Ramos (cell line): Measurements from ENCODE around the gene ADPGK.
"Not testable (repeated sequence)": the region's sequence is repeated elsewhere in the genome, so short reads cannot be mapped to it uniquely, and the experiment has no call there.

ENCODE experiments used
- in situ Hi-C: fragments of 300-500 bp; cut with MboI; formaldehyde crosslinking; loops from one replicate; pipeline ENCODE4 v1.14.3; 2022; ENCODE audit warnings: low sequenced_read_pairs; ENCODE audit not compliant: unreplicated experiment

ADPGK gene

DNA sequence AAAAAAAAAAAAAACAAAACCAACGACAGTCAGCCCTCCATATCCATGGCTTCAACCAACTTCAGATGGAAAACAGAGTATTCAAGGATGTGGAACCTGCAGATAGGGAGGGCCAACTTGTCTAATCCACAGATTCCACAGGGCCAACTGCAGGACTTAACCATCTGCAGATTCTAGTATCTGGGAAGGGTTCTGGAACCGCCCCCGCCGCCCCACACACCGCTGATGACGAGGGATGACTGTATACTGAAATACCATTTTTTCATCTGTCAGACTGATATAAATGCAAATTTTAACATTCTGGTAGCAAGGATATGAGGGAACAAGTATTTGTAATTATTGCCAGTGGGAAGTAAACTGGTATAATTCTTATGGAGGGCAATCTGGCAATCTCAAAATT lies 29.5 kb downstream of the ADPGK start:
- in situ Hi-C loops = no loop called here

DNA sequence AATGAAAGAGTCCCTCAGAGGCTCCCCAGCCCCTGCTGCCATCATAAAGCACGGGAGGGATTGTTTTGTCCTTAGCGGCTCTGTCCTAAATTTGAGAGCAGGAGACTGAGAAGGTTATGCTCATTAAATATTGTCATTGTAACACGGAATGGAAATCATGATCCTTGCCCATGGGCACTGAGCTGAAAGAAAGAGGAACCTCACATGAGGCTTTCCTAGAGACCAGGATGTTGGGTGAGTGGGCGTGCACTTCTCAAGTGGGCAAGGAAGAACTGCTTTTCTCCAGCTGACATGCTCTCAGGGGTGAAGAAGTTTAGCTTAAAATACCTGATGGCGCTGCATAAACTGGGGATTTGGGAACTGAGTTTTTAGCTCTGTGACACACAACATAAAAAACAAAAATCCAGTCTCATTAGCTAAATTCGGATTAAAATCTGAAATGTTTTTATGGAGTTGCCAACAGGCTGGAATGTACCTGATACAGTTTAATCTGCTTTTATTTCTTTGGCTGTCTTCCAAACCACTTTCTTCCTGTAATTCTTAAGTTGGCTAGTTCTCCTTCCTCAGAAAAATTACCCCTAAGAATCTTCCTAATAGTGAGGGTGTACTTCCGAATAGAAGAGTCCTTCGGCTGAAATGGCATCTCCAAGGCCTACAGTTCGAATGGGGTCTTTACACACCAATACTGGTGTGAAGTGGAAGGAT lies 31.7 kb downstream of the ADPGK start:
- in situ Hi-C loops = no loop called here

DNA sequence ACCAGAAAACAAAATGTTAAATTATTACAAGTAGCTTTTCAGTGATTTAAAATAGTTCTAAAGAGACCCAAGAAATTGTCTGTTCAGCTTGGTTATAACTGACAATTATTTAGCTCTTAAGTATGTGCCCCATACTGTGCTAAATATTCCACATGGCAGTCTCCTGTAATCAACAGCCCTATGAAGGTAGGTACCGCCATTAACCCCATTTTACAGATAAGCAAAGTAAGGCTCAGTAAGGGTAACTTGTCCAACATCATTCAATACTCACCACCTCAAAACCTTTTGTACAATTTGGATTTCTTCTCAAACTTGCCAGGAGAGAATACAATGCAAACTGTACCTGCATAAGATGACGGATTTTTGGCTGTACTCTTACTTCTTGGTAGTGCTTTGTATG lies 33.9 kb downstream of the ADPGK start:
- in situ Hi-C loops = no loop called here

DNA sequence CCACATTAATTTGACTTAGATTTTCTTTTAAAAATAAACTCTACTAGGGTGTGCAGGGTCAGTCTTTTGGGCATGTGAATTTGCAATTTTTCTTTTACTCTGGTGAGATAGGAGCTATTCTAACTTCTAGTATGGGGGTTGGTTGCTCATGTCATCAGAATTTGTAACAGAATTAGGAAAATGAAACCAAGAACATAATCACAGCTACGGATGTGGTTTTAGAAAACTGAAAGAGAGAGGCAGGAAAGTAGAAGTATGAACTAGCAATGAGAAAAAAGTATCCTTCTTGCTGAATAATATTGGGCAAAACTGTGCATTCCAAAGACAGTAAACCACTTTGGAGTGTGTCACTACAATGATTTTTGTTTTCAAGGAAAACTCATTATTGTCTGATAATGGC lies 43.3 kb downstream of the ADPGK start:
- in situ Hi-C loops = no loop called here

DNA sequence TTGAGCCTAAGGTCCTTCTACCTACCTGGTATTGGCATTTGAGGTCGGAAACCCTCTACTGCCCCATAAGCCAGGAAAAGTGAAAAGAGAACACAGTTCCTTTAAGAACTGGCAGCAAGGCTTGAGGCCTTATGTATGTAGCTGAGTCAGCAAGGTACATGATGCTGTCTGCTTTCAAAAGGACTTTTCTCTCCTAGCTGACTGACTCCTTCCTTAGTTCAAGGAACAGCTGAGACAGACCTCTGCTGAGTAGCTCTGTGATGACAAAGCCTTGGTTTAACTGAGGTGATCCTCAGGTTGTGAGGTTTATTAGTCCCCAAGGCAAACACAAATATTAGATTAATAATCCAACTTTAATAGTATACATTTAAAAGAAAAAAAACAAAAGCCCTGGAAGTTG lies 45.8 kb downstream of the ADPGK start:
- in situ Hi-C loops = no loop called here

DNA sequence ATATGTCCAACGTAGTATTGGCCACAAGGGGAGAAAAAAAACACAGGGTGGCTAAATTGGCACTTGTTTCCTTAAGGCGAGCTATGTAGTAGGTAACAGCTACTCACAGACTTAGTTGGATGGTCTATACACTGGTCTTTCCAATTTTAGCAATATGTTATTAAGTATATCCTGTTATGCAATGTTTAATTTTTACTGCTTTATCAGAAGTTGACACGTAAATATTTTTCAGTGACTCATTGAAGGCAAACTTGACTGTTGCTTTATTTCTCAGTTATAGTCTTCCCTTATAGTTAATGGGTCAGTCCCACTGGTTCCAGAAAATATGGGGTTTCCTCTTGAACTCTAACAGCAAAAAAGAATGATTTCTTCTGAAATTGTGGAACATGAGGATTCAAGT lies 46.5 kb downstream of the ADPGK start:
- in situ Hi-C loops = no loop called here

DNA sequence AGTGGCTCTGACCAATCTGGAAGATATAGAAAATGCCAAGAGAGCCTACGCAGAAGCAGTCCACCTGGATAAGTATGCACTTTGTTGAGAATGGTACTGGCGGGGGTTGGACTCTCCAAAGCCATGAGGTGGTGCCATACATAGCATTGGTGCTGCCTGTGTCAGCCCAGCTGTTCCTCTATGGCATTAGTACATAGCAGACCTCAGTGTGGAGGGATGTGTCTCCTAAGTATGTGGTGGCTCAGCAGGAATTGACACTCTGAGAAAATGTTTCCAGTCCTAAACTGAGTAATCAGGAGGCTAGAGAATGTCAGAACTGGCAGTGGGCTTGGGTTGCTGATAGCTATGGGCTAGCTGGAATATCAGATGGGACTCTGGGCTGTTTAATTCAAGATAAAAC lies 48.4 kb downstream of the ADPGK start:
- in situ Hi-C loops = no loop called here

DNA sequence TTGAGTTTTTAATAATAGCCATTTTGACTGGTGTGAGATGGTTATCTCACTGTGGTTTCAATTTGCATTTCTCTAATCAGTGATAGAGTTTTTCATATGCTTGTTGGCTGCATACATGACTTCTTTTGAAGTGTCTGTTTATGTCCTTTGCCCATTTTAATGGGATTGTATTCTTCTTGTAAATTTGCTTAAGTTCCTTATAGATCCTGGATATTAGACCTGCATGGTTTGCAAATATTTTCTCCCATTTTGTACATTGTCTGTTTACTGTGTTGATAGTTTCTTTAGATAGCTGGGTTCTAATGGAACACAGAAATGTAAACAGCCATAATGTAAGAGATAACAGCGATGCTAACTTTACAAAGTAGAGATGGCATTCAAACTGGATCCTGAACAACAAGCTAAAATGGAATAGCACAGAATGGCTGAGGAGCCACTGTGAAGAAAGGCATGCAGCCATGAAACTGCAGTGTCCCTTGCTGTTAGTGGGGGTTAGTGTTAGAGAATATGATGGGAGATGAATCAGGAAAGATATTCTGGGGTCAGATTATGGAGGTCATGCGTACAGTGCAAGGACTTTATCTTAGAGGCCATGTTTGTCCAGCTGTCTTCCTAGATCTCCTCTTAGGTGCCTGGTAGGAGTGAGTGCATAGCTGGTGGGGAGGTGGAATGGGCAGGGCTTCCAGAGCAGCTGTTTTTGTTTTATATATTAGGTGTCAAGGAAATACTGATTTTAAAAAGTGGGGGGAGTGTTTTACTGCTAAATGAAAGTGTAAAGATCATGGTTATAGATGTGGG lies 49.4 kb downstream of the ADPGK start:
- in situ Hi-C loops = no loop called here

DNA sequence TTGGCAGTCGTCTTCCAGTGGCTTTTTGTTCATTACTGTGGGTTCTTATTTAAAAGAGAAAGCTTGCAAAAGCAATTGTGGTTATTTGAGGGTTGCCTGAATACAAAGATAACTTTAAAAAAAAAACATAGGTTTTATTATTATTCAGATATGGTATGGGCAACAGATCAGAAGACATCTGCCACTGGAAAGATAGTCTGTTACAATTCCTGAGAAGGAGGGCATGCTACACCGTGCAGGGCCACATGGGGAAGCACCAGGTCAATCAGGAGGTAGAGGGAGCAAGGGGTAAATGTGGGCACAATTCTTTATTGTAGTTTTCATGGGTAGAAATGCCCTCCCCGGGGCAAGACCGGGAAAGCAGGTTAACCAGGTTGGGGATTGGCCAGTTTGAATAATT lies 51.0 kb downstream of the ADPGK start:
- in situ Hi-C loops = no loop called here

DNA sequence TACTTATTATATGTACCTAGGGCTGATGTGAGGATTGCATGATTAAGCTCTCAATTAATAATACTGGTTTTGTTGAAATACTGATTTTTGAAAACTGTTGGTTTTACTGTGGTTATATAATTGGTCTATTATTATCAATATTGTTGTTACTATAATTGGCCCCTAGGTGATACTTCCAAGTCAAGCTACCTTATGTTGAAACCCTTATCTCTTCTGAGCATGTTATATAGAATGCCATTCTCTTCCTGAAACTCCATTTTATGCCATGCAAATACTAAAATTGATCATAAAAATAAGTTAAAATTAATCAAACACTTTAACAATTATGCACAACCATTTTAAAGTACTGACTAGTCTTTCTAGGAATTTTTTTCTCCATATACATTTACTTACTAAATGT lies 51.5 kb downstream of the ADPGK start:
- in situ Hi-C loops = no loop called here

DNA sequence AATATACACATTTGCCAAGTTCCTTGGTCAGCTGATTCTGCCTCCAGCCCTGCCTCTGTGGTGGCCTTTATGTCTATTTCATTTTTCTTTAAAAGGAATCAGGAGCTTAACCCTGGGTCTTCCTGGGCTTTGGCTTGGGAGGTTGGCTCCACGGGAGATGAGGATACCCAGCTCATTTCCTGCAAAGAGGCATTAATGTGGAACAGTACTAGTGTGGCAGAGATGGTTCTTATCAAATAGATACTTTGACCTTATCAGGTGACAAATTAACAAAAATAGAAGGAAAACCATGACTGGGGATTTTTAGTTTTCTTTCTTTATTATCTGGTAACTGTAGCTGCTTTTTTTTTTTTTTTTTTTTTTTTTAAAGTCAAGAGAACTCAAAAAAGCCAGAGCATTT lies 54.7 kb downstream of the ADPGK start:
- in situ Hi-C loops = loop anchor here (10.0 kb wide), 1 partner anchor 346 kb away; no protein-coding TSS in a partner anchor

DNA sequence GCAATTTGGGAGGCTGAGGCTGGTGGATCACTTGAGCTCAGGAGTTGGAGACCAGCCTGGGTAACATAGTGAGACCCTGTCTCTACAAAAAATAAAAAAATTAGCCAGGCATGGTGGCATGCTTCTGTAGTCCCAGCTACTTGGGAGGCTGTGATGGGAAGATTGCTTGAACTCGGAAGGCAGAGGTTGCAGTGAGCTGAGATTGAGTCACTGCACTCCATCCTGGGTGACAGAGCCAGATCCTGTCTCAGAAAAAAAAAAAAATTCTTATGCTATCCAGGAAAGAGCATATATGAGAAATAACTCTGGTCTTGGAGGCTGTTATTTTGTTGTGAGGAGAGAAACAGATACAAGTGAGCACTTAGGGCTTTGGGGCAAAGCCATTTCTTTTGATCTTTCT lies 55.3 kb downstream of the ADPGK start:
- in situ Hi-C loops = loop anchor here (10.0 kb wide), 1 partner anchor 347 kb away; no protein-coding TSS in a partner anchor

DNA sequence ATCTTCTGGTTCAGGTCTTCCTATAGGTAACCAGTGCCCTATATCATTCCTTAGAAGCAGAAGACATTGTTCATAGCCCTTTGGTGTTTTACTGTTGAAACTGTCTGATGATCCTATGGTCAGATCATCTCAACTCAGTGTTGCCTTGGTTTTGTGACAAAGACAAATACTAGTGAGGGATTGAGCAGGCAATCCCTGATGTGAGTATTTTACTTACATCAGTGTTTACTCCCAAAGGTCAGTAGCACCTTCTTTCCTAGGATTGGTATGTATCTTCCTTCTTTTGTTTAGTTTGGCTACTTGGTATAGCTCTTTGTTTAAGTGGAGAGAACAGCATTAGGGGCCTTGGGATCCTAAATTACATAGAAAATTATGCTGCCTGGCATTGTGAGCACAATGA lies 56.4 kb downstream of the ADPGK start:
- in situ Hi-C loops = loop anchor here (10.0 kb wide), 1 partner anchor 348 kb away; no protein-coding TSS in a partner anchor

DNA sequence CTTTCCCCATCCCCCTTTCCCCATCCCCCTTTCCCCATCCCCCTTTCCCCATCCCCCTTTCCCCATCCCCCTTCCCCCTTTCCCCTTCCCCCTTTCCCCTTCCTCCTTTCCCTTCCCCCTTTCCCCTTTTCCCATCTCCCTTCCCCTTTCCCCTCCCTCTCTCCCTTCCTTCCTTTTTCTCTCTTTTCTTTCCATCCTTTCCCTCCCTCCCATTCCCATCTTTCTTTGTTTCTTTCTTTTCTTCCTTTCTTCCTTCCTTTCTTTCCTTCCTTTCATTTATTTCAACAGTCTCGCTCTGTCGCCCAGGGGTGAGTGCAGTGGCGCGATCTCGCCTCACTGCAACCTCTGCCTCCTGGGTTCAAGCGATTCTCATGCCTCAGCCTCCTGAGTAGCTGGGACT lies 57.7 kb downstream of the ADPGK start:
- in situ Hi-C loops = loop anchor here (10.0 kb wide), 1 partner anchor 349 kb away; no protein-coding TSS in a partner anchor

DNA sequence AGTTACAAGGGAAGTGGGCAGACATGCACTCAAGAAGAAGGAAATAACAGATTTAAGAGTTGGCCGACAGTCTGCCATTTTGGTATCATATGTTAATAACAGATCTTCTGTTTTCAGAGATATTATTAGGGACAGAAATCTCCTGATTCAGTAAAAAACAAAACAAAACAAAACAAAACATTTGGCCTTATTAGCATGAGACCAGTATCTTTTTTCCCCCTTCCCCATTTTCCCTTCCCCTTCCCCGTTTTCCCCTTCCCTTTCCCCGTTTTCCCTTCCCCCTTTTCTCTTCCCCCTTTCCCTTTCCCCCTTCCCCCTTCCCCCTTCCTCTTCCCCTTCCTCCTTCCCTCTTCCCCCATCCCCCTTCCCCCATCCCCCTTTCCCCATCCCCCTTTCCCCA lies 58.1 kb downstream of the ADPGK start:
- in situ Hi-C loops = loop anchor here (10.0 kb wide), 1 partner anchor 349 kb away; no protein-coding TSS in a partner anchor

DNA sequence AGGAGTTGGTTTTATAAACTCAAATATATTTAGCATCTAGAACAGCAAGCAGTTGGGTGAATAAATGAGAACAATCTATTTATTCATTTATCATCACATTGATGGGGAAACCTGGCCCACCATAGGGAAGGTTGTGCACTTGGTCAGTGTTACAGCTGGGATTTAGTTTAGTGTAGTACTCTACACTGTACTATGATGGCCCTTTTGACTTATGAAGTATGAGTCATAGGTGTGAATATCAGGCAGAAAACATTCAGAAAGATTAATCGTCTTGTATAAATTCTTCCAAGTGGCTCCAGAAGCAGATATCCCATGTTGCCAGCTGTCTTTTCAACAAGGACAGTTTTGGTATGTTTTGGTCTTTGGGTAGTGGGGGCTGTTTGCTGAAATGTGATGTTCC lies 59.5 kb downstream of the ADPGK start:
- in situ Hi-C loops = loop anchor here (10.0 kb wide), 1 partner anchor 351 kb away; no protein-coding TSS in a partner anchor

DNA sequence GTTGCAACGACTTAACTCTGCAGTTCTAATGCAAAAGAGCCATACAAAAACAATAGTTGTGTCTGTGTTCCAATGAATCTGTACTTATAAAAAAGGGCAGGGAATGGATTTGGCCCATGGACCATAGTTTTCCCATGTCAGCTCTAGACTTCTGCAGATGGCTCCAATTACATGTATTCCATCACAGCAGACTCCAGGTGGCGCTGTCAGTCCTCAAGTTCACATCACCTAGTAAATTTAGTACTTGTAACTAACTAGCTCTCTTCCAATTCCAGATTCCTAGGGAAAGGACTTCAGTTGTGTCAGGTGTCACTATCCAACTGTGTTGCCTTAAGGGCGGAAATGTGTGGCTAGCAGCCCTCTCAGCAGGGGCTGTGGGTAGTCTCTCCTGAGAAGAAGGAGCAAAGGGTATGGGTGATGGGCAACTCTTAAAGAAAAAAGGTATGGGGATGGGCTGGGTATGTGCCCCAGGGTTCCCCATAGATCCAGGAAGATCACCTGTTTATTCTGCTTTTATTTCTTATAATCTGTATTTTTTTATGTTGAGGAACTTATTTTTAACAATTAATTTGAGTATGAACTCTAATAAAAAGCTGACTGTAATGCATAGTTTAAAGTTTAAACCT lies 61.4 kb downstream of the ADPGK start:
- in situ Hi-C loops = loop anchor here (10.0 kb wide), 1 partner anchor 353 kb away; no protein-coding TSS in a partner anchor

DNA sequence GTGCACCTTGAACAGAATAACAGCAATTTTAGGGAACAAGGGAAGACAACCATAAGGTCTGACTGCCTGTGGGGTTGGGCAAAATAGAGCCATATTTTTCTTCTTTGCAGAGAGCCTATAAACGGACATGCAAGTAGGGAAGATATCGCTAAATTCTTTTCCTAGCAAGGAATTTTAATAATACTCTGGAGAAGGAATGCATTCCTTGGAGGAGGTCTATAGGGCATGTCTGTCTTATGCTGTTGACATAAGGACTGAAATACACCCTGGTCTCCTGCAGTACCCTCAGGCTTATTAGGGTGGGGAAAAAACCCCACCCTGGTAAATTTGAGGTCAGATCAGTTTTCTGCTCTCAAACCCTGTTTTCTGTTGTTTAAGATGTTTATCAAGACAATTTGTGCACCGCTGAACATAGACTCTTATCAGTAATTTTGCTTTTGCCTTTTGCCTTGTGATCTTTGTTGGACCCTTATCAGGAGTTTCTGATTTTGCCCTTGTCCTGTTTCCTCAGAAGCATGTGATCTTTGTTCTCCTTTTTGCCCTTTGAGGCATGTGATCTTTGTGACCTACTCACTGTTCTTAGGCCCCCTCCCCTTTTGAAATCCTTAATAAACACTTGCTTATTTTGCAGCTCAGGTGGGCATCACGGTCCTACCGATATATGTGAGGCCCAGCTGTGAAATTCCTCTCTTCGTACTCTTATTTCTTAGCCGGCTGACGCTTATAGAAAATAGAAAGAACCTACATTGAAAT lies 74.8 kb downstream of the ADPGK start:
- in situ Hi-C loops = not testable (repeated sequence)

DNA sequence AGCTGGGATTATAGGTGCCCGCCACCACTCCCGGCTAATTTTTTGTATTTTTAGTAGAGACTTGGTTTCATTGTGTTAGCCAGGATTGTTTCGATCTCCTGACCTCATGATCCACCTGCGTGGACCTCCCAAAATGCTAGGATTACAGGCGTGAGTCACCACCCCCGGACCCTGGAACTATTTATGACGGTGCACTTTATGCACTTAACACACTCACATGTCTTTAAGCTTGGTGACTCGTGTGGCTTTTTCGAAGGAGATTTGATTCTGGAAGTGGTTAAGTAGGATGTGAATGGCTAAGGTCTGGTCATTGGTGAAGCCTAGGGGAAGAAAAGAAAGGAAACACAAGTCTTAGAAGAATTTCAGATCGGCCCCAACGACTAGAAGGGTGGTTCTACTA lies 77.3 kb downstream of the ADPGK start:
- in situ Hi-C loops = no loop called here
